Measurements from ENCODE around the gene LKAAEAR1. TPM values are rescaled to one million over a fixed set of nuclear protein-coding genes. Genes with fewer than 3 reads are reported as not detected.

The LKAAEAR1 gene
- total RNA-seq, 1 donor from 2014 or later, result not detected

- intact Hi-C loops (cut with DNase I), result loop anchor here (2.0 to 5.0 kb wide), 2 partner anchors 38 to 106 kb away; partner anchors contain the start of gene SAMD10
- ATAC-seq (no peak), DNase-seq (ENCODE audit: missing footprints) (peak; percentile 59)
These were observed 1.3 kb downstream of the LKAAEAR1 start for GRCh38 chr20:64082820-64083377.

- intact Hi-C loops (cut with DNase I), result loop anchor here (2.0 to 5.0 kb wide), 2 partner anchors 39 to 105 kb away; partner anchors contain the start of gene SAMD10
- ATAC-seq (no peak), DNase-seq (ENCODE audit: missing footprints) (peak; percentile 45)
These were observed 2.0 kb downstream of the LKAAEAR1 start for GRCh38 chr20:64082126-64082731.

- peak; percentile 59 for DNase-seq (ENCODE audit: missing footprints)
- intact Hi-C loops (cut with DNase I), result loop anchor here (5.0 kb wide), 1 partner anchor 104 kb away; the partner anchor contains the start of gene SAMD10
These were observed 2.6 kb downstream of the LKAAEAR1 start for GRCh38 chr20:64081624-64081964.

GRCh38 chr20:64080813-64081623, 3.2 kb downstream of the LKAAEAR1 start:
- ATAC-seq (no peak), DNase-seq (ENCODE audit: missing footprints) (peak; percentile 27)
- intact Hi-C loops (cut with DNase I), result loop anchor here (5.0 kb wide), 1 partner anchor 104 kb away; the partner anchor contains the start of gene SAMD10

More at GRCh38 chr20:64081624-64081964, 2.6 kb downstream of the LKAAEAR1 start:
- ATAC-seq, result no peak

GRCh38 chr20:64080013-64080812, 4.0 kb downstream of the LKAAEAR1 start, which contains the start of gene OPRL1:
Gene OPRL1 (plus strand): TSS chr20:64080082. CDS start chr20:64092721, 12,639 bp downstream.
- DNase-seq (ENCODE audit: missing footprints), result peak; percentile 72
- peak; percentile 6 for ATAC-seq
- intact Hi-C loops (cut with DNase I), result loop anchor here (5.0 kb wide), 1 partner anchor 103 kb away; the partner anchor contains the start of gene SAMD10

GRCh38 chr20:64079273-64080012, 4.8 kb downstream of the LKAAEAR1 start, which contains the start of gene RGS19:
Gene RGS19 (minus strand): TSS chr20:64079518. CDS start chr20:64076886, 2,632 bp downstream.
- peak; percentile 94 for DNase-seq (ENCODE audit: missing footprints)
- ATAC-seq, result peak; percentile 65
- intact Hi-C loops (cut with DNase I), result loop anchor here (5.0 kb wide), 1 partner anchor 102 kb away; the partner anchor contains the start of gene SAMD10

GRCh38 chr20:64078934-64079272, 5.3 kb downstream of the LKAAEAR1 start:
- ATAC-seq, result no peak
- no peak for DNase-seq (ENCODE audit: missing footprints)
- intact Hi-C loops (cut with DNase I), result no loop called here

- intact Hi-C loops (cut with DNase I), result no loop called here
- ATAC-seq, result no peak
- peak; percentile 83 for DNase-seq (ENCODE audit: missing footprints)
These were observed 6.2 kb downstream of the LKAAEAR1 start for GRCh38 chr20:64077876-64078551.

- ATAC-seq (no peak), DNase-seq (ENCODE audit: missing footprints) (no peak)
- intact Hi-C loops (cut with DNase I), result no loop called here
These were observed 6.7 kb downstream of the LKAAEAR1 start for GRCh38 chr20:64077541-64077875.

- peak; percentile 83 for DNase-seq (ENCODE audit: missing footprints)
These were observed 7.1 kb downstream of the LKAAEAR1 start for GRCh38 chr20:64077094-64077493.

GRCh38 chr20:64076061-64076997, 7.9 kb downstream of the LKAAEAR1 start:
- DNase-seq (ENCODE audit: missing footprints), result peak; percentile 56
- intact Hi-C loops (cut with DNase I), result no loop called here
- no peak for ATAC-seq

More at GRCh38 chr20:64077094-64077493, 7.1 kb downstream of the LKAAEAR1 start:
- no peak for ATAC-seq
- intact Hi-C loops (cut with DNase I), result no loop called here

- ATAC-seq (no peak), DNase-seq (ENCODE audit: missing footprints) (peak; percentile 68)
- intact Hi-C loops (cut with DNase I), result no loop called here
These were observed 8.6 kb downstream of the LKAAEAR1 start for GRCh38 chr20:64075556-64075955.

- no peak for ATAC-seq
- intact Hi-C loops (cut with DNase I), result no loop called here
- no peak for DNase-seq (ENCODE audit: missing footprints)
These were observed 9.2 kb downstream of the LKAAEAR1 start for GRCh38 chr20:64074963-64075362.

- peak; percentile 67 for DNase-seq (ENCODE audit: missing footprints)
- ATAC-seq, result no peak
- intact Hi-C loops (cut with DNase I), result no loop called here
These were observed 9.9 kb downstream of the LKAAEAR1 start for GRCh38 chr20:64074184-64074789.

GRCh38 chr20:64073476-64074183, 10.6 kb downstream of the LKAAEAR1 start:
- no peak for ATAC-seq
- peak; percentile 66 for DNase-seq (ENCODE audit: missing footprints)
- intact Hi-C loops (cut with DNase I), result no loop called here

Measured in Right ventricle myocardium inferior (tissue), 1 donor.